ENCODE results near the gene C8A.

Gene C8A

GRCh38 chr1:56854521-56855099 lies at the start of gene C8A:
TSS of gene C8A (plus strand) at chr1:56854797. CDS start at chr1:56854902, 105 bp downstream.
- Histone ChIP-seq H3K4me1 (ENCODE audit: control insufficient read depth, insufficient read depth, low read length) (no peaks in the 10 kb centered on the region), H3K9ac (ENCODE audit: low read length) (no peak within 1 kb of the TSS), H3K4me3 (ENCODE audit: low read length) (no peak within 1 kb of the TSS), H3K27me3 (ENCODE audit: control insufficient read depth, insufficient read depth, low read length) (no peaks in the 10 kb centered on the region), H3K27ac (ENCODE audit: low read depth, low read length) (no peak within 1 kb of the TSS), H3K36me3 (ENCODE audit: control insufficient read depth, insufficient read depth, low read length) (no peaks in the 10 kb centered on the region)

- Histone ChIP-seq H3K27me3 (ENCODE audit: control insufficient read depth, insufficient read depth, low read length) (no peaks in the 10 kb centered on the region), H3K4me3 (ENCODE audit: low read length) (no peak overlapping the region), H3K27ac (ENCODE audit: low read depth, low read length) (no peak overlapping the region), H3K4me1 (ENCODE audit: control insufficient read depth, insufficient read depth, low read length) (no peaks in the 10 kb centered on the region), H3K36me3 (ENCODE audit: control insufficient read depth, insufficient read depth, low read length) (no peaks in the 10 kb centered on the region), H3K9ac (ENCODE audit: low read length) (no peak overlapping the region)
Observed at GRCh38 chr1:56806804-56807203, 47.8 kb upstream of the C8A start.

- no peaks in the 10 kb centered on the region for H3K27me3 ChIP-seq (ENCODE audit: control insufficient read depth, insufficient read depth, low read length)
- H3K4me1 ChIP-seq (ENCODE audit: control insufficient read depth, insufficient read depth, low read length) = no peaks in the 10 kb centered on the region
- H3K36me3 ChIP-seq (ENCODE audit: control insufficient read depth, insufficient read depth, low read length) = no peaks in the 10 kb centered on the region
- no peak overlapping the region for H3K9ac ChIP-seq (ENCODE audit: low read length)
- H3K4me3 ChIP-seq (ENCODE audit: low read length) = no peak overlapping the region
- no peak overlapping the region for H3K27ac ChIP-seq (ENCODE audit: low read depth, low read length)
Observed at GRCh38 chr1:56808410-56808809, 46.2 kb upstream of the C8A start.

- no peak overlapping the region for H3K9ac ChIP-seq (ENCODE audit: low read length)
- no peak overlapping the region for H3K4me3 ChIP-seq (ENCODE audit: low read length)
- H3K36me3 ChIP-seq (ENCODE audit: control insufficient read depth, insufficient read depth, low read length) = no peaks in the 10 kb centered on the region
- no peaks in the 10 kb centered on the region for H3K27me3 ChIP-seq (ENCODE audit: control insufficient read depth, insufficient read depth, low read length)
- no peak overlapping the region for H3K27ac ChIP-seq (ENCODE audit: low read depth, low read length)
- no peaks in the 10 kb centered on the region for H3K4me1 ChIP-seq (ENCODE audit: control insufficient read depth, insufficient read depth, low read length)
Observed at GRCh38 chr1:56811331-56811730, 43.3 kb upstream of the C8A start.

GRCh38 chr1:56814205-56814604 lies 40.4 kb upstream of the C8A start:
- Histone ChIP-seq H3K4me3 (ENCODE audit: low read length) (no peak overlapping the region), H3K27ac (ENCODE audit: low read depth, low read length) (no peak overlapping the region), H3K36me3 (ENCODE audit: control insufficient read depth, insufficient read depth, low read length) (no peaks in the 10 kb centered on the region), H3K27me3 (ENCODE audit: control insufficient read depth, insufficient read depth, low read length) (no peaks in the 10 kb centered on the region), H3K9ac (ENCODE audit: low read length) (no peak overlapping the region), H3K4me1 (ENCODE audit: control insufficient read depth, insufficient read depth, low read length) (no peaks in the 10 kb centered on the region)

GRCh38 chr1:56816264-56816663 lies 38.3 kb upstream of the C8A start:
- no peaks in the 10 kb centered on the region for H3K27me3 ChIP-seq (ENCODE audit: control insufficient read depth, insufficient read depth, low read length)
- no peaks in the 10 kb centered on the region for H3K36me3 ChIP-seq (ENCODE audit: control insufficient read depth, insufficient read depth, low read length)
- H3K9ac ChIP-seq (ENCODE audit: low read length) = no peak overlapping the region
- H3K4me3 ChIP-seq (ENCODE audit: low read length) = no peak overlapping the region
- H3K27ac ChIP-seq (ENCODE audit: low read depth, low read length) = no peak overlapping the region
- H3K4me1 ChIP-seq (ENCODE audit: control insufficient read depth, insufficient read depth, low read length) = peaks cover 3% of the 10 kb centered on the region

GRCh38 chr1:56816909-56817308 lies 37.7 kb upstream of the C8A start:
- H3K27ac ChIP-seq (ENCODE audit: low read depth, low read length) = no peak overlapping the region
- no peak overlapping the region for H3K9ac ChIP-seq (ENCODE audit: low read length)
- peaks cover 3% of the 10 kb centered on the region for H3K4me1 ChIP-seq (ENCODE audit: control insufficient read depth, insufficient read depth, low read length)
- H3K27me3 ChIP-seq (ENCODE audit: control insufficient read depth, insufficient read depth, low read length) = no peaks in the 10 kb centered on the region
- H3K36me3 ChIP-seq (ENCODE audit: control insufficient read depth, insufficient read depth, low read length) = no peaks in the 10 kb centered on the region
- H3K4me3 ChIP-seq (ENCODE audit: low read length) = no peak overlapping the region

- Histone ChIP-seq H3K4me1 (ENCODE audit: control insufficient read depth, insufficient read depth, low read length) (peaks cover 3% of the 10 kb centered on the region), H3K9ac (ENCODE audit: low read length) (no peak overlapping the region), H3K4me3 (ENCODE audit: low read length) (no peak overlapping the region), H3K27me3 (ENCODE audit: control insufficient read depth, insufficient read depth, low read length) (no peaks in the 10 kb centered on the region), H3K36me3 (ENCODE audit: control insufficient read depth, insufficient read depth, low read length) (no peaks in the 10 kb centered on the region), H3K27ac (ENCODE audit: low read depth, low read length) (no peak overlapping the region)
Observed at GRCh38 chr1:56817716-56818463, 36.7 kb upstream of the C8A start.

GRCh38 chr1:56819387-56819899 lies 35.2 kb upstream of the C8A start, which contains the start of gene FYB2:
TSS of gene FYB2 (minus strand) at chr1:56819404. CDS start at chr1:56819290, 114 bp downstream.
- H3K36me3 ChIP-seq (ENCODE audit: control insufficient read depth, insufficient read depth, low read length) = no peaks in the 10 kb centered on the region
- peaks cover 3% of the 10 kb centered on the region for H3K4me1 ChIP-seq (ENCODE audit: control insufficient read depth, insufficient read depth, low read length)
- no peaks in the 10 kb centered on the region for H3K27me3 ChIP-seq (ENCODE audit: control insufficient read depth, insufficient read depth, low read length)
- H3K27ac ChIP-seq (ENCODE audit: low read depth, low read length) = no peak within 1 kb of the TSS
- H3K9ac ChIP-seq (ENCODE audit: low read length) = no peak within 1 kb of the TSS
- no peak within 1 kb of the TSS for H3K4me3 ChIP-seq (ENCODE audit: low read length)

GRCh38 chr1:56820755-56821461 lies 33.7 kb upstream of the C8A start:
- no peaks in the 10 kb centered on the region for H3K27me3 ChIP-seq (ENCODE audit: control insufficient read depth, insufficient read depth, low read length)
- H3K27ac ChIP-seq (ENCODE audit: low read depth, low read length) = no peak overlapping the region
- peaks cover 3% of the 10 kb centered on the region for H3K4me1 ChIP-seq (ENCODE audit: control insufficient read depth, insufficient read depth, low read length)
- no peak overlapping the region for H3K4me3 ChIP-seq (ENCODE audit: low read length)
- H3K36me3 ChIP-seq (ENCODE audit: control insufficient read depth, insufficient read depth, low read length) = no peaks in the 10 kb centered on the region
- no peak overlapping the region for H3K9ac ChIP-seq (ENCODE audit: low read length)

GRCh38 chr1:56821462-56821797 lies 33.2 kb upstream of the C8A start:
- Histone ChIP-seq H3K27me3 (ENCODE audit: control insufficient read depth, insufficient read depth, low read length) (no peaks in the 10 kb centered on the region), H3K27ac (ENCODE audit: low read depth, low read length) (no peak overlapping the region), H3K36me3 (ENCODE audit: control insufficient read depth, insufficient read depth, low read length) (no peaks in the 10 kb centered on the region), H3K4me3 (ENCODE audit: low read length) (no peak overlapping the region), H3K9ac (ENCODE audit: low read length) (no peak overlapping the region), H3K4me1 (ENCODE audit: control insufficient read depth, insufficient read depth, low read length) (peaks cover 3% of the 10 kb centered on the region)

- Histone ChIP-seq H3K4me3 (ENCODE audit: low read length) (no peak overlapping the region), H3K27me3 (ENCODE audit: control insufficient read depth, insufficient read depth, low read length) (no peaks in the 10 kb centered on the region), H3K36me3 (ENCODE audit: control insufficient read depth, insufficient read depth, low read length) (no peaks in the 10 kb centered on the region), H3K27ac (ENCODE audit: low read depth, low read length) (no peak overlapping the region), H3K9ac (ENCODE audit: low read length) (no peak overlapping the region), H3K4me1 (ENCODE audit: control insufficient read depth, insufficient read depth, low read length) (peaks cover 3% of the 10 kb centered on the region)
Observed at GRCh38 chr1:56824271-56824670, 30.3 kb upstream of the C8A start.

Data from rectal smooth muscle tissue (tissue), 1 donor.